OCI-LY1 (cell line): ENCODE measurements around the gene LTO1.

ENCODE experiments used
- H2AFZ ChIP-seq: fragments of 200-600 bp; sonication (generic), shearing (Covaris generic); 2 replicates; pipeline ENCODE4 v1.6.0; 2014; ENCODE audit warnings: antibody characterized with exemption, mild to moderate bottlenecking, low read length
- H3F3A ChIP-seq: fragments of 200-600 bp; sonication (generic), shearing (Covaris generic); 2 replicates; pipeline ENCODE4 v1.6.0; 2014; ENCODE audit warnings: mild to moderate bottlenecking, antibody characterized with exemption, low read length, moderate library complexity; ENCODE audit not compliant: insufficient read depth
- H3K27ac ChIP-seq: fragments of 200-600 bp; sonication (generic); 2 replicates; pipeline ENCODE4 v1.5.1; 2014; ENCODE audit warnings: low read length, mixed run types, mild to moderate bottlenecking, low read depth; ENCODE audit not compliant: poor library complexity, severe bottlenecking
- H3K27me3 ChIP-seq: fragments of 200-600 bp; sonication (generic); 2 replicates; pipeline ENCODE4 v1.6.0; 2014; ENCODE audit warnings: antibody characterized with exemption, mild to moderate bottlenecking, low read length, moderate library complexity; ENCODE audit not compliant: insufficient read depth
- H3K36me3 ChIP-seq: fragments of 200-600 bp; sonication (generic); 2 replicates; pipeline ENCODE4 v1.6.1; 2014; ENCODE audit warnings: mild to moderate bottlenecking, antibody characterized with exemption, low read length, moderate library complexity, mixed read lengths; ENCODE audit not compliant: insufficient read depth
- H3K4me1 ChIP-seq: fragments of 200-600 bp; sonication (generic); 2 replicates; pipeline ENCODE4 v1.5.1; 2014; ENCODE audit warnings: mild to moderate bottlenecking, low read length, moderate library complexity; ENCODE audit not compliant: insufficient read depth, severe bottlenecking
- H3K4me2 ChIP-seq: fragments of 200-600 bp; sonication (generic), shearing (Covaris generic); 2 replicates; pipeline ENCODE4 v1.6.1; 2014; ENCODE audit warnings: low read length
- H3K4me3 ChIP-seq: fragments of 200-600 bp; sonication (generic); 2 replicates; pipeline ENCODE4 v1.5.1; 2014; ENCODE audit warnings: low read length, low read depth, mild to moderate bottlenecking, mixed read lengths; ENCODE audit not compliant: poor library complexity, severe bottlenecking
- H3K79me2 ChIP-seq: fragments of 200-600 bp; shearing (Covaris generic); 2 replicates; pipeline ENCODE4 v1.6.1; 2016; ENCODE audit warnings: mixed run types, low read length, mixed read lengths; ENCODE audit not compliant: insufficient read depth
- H3K9ac ChIP-seq: fragments of 200-600 bp; sonication (generic), shearing (Covaris generic); 2 replicates; pipeline ENCODE4 v1.6.1; 2014; ENCODE audit warnings: mild to moderate bottlenecking, low read length, mixed read lengths
- H3K9me2 ChIP-seq: fragments of 200-600 bp; sonication (generic), shearing (Covaris generic); 2 replicates; pipeline ENCODE4 v1.6.1; 2014; ENCODE audit warnings: low read depth, mild to moderate bottlenecking, low read length, mixed read lengths
- H3K9me3 ChIP-seq: fragments of 200-600 bp; shearing (Covaris generic); 2 replicates; pipeline ENCODE4 v1.6.1; 2014; ENCODE audit warnings: low read length, mixed read lengths
- H4K20me1 ChIP-seq: fragments of 200-600 bp; sonication (generic), shearing (Covaris generic); 2 replicates; pipeline ENCODE4 v1.6.0; 2016; ENCODE audit warnings: mild to moderate bottlenecking, low read length; ENCODE audit not compliant: insufficient read depth
- EZH2 ChIP-seq: fragments of 200-600 bp; sonication (generic), shearing (Covaris generic); IDR thresholded peaks from 2 replicates; pipeline ENCODE4 v1.8.0; 2017; ENCODE audit warnings: borderline replicate concordance, mixed run types, mild to moderate bottlenecking, antibody characterized with exemption, low read length, moderate library complexity, mixed read lengths
- TF ChIP-seq, protein P1 (sequence below): fragments of 200-600 bp; sonication (generic), shearing (Covaris generic); IDR thresholded peaks from 2 replicates; pipeline ENCODE4 v1.5.1; 2017; ENCODE audit warnings: mild to moderate bottlenecking, antibody characterized with exemption, low read length, moderate library complexity, mixed read lengths

Gene LTO1

GRCh38 chr11:69647761-69648497 lies 27.2 kb downstream of the LTO1 start:
- H3K4me2 ChIP-seq: no peak overlapping the region
- no peaks in the 10 kb centered on the region for H3F3A ChIP-seq
- no peaks in the 10 kb centered on the region for H3K79me2 ChIP-seq
- no peak overlapping the region for H3K4me3 ChIP-seq
- H2AFZ ChIP-seq: no peak overlapping the region
- H3K27ac ChIP-seq: no peak overlapping the region
- H3K27me3 ChIP-seq: no peaks in the 10 kb centered on the region
- H3K9me2 ChIP-seq: no peaks in the 10 kb centered on the region
- no peaks in the 10 kb centered on the region for H3K4me1 ChIP-seq
- H3K9me3 ChIP-seq: no peaks in the 10 kb centered on the region
- TF ChIP-seq, protein P1, sequence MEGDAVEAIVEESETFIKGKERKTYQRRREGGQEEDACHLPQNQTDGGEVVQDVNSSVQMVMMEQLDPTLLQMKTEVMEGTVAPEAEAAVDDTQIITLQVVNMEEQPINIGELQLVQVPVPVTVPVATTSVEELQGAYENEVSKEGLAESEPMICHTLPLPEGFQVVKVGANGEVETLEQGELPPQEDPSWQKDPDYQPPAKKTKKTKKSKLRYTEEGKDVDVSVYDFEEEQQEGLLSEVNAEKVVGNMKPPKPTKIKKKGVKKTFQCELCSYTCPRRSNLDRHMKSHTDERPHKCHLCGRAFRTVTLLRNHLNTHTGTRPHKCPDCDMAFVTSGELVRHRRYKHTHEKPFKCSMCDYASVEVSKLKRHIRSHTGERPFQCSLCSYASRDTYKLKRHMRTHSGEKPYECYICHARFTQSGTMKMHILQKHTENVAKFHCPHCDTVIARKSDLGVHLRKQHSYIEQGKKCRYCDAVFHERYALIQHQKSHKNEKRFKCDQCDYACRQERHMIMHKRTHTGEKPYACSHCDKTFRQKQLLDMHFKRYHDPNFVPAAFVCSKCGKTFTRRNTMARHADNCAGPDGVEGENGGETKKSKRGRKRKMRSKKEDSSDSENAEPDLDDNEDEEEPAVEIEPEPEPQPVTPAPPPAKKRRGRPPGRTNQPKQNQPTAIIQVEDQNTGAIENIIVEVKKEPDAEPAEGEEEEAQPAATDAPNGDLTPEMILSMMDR: no peak
- no peak for TF ChIP-seq EZH2
- no peak overlapping the region for H3K9ac ChIP-seq
- H3K36me3 ChIP-seq: no peaks in the 10 kb centered on the region
- no peaks in the 10 kb centered on the region for H4K20me1 ChIP-seq

- Histone ChIP-seq H3F3A (no peaks in the 10 kb centered on the region), H3K4me2 (no peak overlapping the region), H3K27me3 (no peaks in the 10 kb centered on the region), H3K79me2 (no peaks in the 10 kb centered on the region), H3K9me3 (no peaks in the 10 kb centered on the region), H3K9ac (no peak overlapping the region), H3K27ac (no peak overlapping the region), H2AFZ (no peak overlapping the region), H3K36me3 (no peaks in the 10 kb centered on the region), H3K4me1 (no peaks in the 10 kb centered on the region), H4K20me1 (no peaks in the 10 kb centered on the region), H3K9me2 (no peaks in the 10 kb centered on the region), H3K4me3 (no peak overlapping the region)
- TF ChIP-seq, protein P1: no peak
- TF ChIP-seq EZH2: no peak
Observed at GRCh38 chr11:69647390-69647748, 27.8 kb downstream of the LTO1 start.

GRCh38 chr11:69646493-69647389 lies 28.4 kb downstream of the LTO1 start:
- no peak for TF ChIP-seq EZH2
- TF ChIP-seq, protein P1: no peak
- H3K4me2 ChIP-seq: no peak overlapping the region
- no peak overlapping the region for H2AFZ ChIP-seq
- no peak overlapping the region for H3K27ac ChIP-seq
- no peaks in the 10 kb centered on the region for H3K27me3 ChIP-seq
- no peaks in the 10 kb centered on the region for H3K79me2 ChIP-seq
- H3K4me3 ChIP-seq: no peak overlapping the region
- H4K20me1 ChIP-seq: no peaks in the 10 kb centered on the region
- H3K9me2 ChIP-seq: no peaks in the 10 kb centered on the region
- no peak overlapping the region for H3K9ac ChIP-seq
- no peaks in the 10 kb centered on the region for H3K36me3 ChIP-seq
- H3K4me1 ChIP-seq: no peaks in the 10 kb centered on the region
- H3K9me3 ChIP-seq: no peaks in the 10 kb centered on the region
- no peaks in the 10 kb centered on the region for H3F3A ChIP-seq
